ENCODE data around the gene HOXB7. TPM values are rescaled to one million over a fixed set of nuclear protein-coding genes. Genes with fewer than 3 reads are reported as not detected.

HOXB7 gene
- total RNA-seq, 2 donors from 2014 or later = 1.3 to 1.6 TPM

DNA sequence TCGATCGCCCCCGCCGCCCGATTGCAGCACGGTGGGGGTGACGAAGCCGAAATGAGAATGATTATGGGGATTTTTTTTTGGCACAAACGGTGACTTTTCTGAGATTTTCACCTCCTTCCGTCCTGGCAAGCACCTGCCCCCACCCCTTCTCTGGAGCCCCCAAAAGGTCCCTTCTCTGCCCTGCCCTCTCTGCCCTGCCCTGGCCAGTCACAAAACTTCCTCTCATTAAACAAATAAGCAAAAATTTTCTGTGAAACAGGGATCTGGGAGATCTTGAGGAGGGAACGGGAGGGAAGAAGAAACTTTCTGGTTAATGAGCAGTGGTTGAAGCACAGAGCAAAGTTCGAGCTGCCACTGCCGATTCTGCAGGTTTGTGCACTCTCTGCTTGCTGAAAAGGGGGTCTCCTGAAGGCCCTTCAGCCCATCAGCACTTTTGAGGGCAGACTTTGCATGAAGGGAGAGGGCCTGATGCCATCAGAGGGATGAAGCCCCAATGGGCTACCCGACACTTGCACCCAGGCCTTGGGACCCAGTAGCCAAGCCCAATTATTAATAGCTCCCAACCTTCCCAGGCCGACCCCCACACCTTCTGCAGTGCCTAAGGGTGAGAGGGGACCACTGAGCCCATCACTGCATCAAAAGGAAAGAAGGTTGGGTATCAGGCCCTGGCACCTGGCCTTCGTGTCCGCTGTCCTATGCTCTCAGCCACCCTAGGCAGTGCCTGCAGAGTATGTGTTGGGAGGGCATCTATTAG is 5.3 kb upstream of the HOXB7 start:
- H3K9me3 Mint-ChIP-seq = no peaks in the 10 kb centered on the region
- no peak overlapping the region for H3K27ac Mint-ChIP-seq
- H3K4me1 Mint-ChIP-seq (ENCODE audit: low read depth) = peaks cover 47% of the 10 kb centered on the region
- DNase-seq = no peak
- H3K36me3 Mint-ChIP-seq (ENCODE audit: insufficient read depth in 2 of 2) = no peaks in the 10 kb centered on the region
- peaks cover 99% of the 10 kb centered on the region for H3K27me3 Mint-ChIP-seq (ENCODE audit: low read depth)
- no peak overlapping the region for H3K4me3 Mint-ChIP-seq
- ATAC-seq (replicated peaks in 1 of 2) = no peak

DNA sequence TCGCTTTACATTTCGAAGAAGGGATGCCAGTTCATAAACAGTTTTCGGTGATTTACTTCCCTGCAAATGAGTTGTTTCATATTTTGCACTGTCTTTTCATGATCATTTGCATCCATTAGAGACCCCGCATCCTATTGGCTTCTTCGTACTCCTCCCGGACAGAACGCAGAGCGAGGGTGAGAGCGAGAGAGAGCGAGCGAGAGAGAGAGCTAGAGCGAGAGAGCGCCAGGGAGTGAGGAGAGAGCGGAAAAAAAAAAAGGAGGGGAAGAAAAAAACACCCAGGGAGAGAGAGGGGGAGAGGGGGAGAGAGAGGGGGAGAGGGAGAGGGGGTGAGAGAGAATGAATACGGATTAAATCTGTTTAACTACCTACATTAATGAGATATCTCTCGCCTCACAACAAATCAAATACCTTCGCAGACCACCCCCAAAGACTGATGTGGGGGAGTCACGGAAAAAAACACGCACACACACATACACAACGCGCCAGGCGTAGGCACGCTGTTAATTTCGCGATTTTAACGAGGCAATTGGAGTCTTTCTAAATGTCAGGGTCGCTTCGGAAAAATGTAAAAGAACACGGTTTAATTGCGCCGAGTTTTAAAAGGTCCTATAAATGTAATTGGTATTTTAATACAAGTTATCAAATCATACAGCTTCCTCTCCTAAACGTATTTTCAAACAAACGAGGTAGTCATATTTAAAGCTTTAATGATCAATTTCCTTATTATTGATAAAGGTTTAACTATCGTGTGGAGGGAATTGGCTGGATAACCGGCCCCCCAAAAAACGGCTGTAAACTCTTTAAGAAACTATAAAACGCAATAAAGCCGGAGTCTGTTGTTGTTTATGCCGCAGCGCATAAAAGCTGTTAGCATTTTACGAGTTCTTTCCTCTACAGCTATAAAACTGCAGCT is 4.5 kb upstream of the HOXB7 start, which contains the start of gene HOXB8:
HOXB8 (minus strand) TSS at position 246 of the 916 bp plus-strand sequence. CDS start 588 bp downstream, outside the sequence.
- H3K4me3 Mint-ChIP-seq = peak within 1 kb of the TSS; percentile 85 to 92
- H3K4me1 Mint-ChIP-seq (ENCODE audit: low read depth) = peaks cover 52% of the 10 kb centered on the region
- peaks cover 0 to 2% of the 10 kb centered on the region in 2 donors for H3K36me3 Mint-ChIP-seq (ENCODE audit: insufficient read depth in 2 of 2)
- H3K27ac Mint-ChIP-seq = no peak within 1 kb of the TSS
- H3K9me3 Mint-ChIP-seq = no peaks in the 10 kb centered on the region
- H3K27me3 Mint-ChIP-seq (ENCODE audit: low read depth) = peaks cover 96% of the 10 kb centered on the region
- DNase-seq (no peak), ATAC-seq (replicated peaks in 1 of 2) (no peak)

DNA sequence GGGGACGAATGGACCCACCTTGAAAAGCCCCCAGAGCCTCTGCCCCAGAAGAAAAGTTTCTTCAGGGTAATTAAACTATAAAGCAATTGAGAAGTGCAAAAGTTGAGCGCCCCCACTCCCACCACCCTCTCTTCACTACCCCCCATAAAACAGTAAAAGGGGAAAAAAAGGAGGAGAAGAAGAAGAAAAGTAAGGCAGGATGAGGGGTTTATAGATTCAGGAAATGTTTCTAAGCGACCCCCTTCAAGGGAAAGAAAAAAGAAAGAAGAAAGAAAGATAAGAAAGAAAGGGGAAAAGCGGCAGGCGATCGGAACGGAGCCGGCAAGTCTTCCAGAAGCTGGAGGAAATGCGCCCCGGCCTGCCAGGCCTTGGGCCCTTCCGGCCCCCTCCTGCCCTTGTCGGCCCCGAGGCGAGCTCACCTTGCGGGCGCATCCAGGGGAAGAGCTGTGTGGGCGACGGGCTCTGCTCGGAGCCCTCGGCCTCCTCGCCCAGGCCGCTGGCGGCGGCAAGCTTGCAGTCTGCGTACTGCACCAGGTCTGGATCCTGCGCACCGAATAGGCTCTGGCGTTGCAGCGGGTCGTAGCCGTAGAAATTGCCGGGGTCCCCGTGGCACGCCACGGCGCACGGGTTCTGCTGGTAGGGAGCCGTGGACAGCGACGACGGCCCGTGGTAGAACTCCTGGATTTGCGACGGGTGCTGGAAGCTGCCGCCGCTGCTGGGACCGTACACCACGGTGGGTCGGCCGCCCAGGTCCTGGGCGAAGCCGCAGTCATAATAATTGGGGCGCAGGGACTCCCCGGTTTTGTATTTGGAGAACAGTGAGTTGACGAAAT is 3.3 kb upstream of the HOXB7 start:
- Mint-ChIP-seq H3K4me3 (peak overlapping the region; percentile 85 to 92), H3K27me3 (ENCODE audit: low read depth) (peaks cover 92% of the 10 kb centered on the region), H3K27ac (peak overlapping the region; percentile 92), H3K4me1 (ENCODE audit: low read depth) (peaks cover 52% of the 10 kb centered on the region), H3K36me3 (ENCODE audit: insufficient read depth in 2 of 2) (peaks cover 0 to 2% of the 10 kb centered on the region in 2 donors), H3K9me3 (no peaks in the 10 kb centered on the region)
- DNase-seq (peak; percentile 50 to 61), ATAC-seq (replicated peaks in 1 of 2) (peak; percentile 31 to 46)

DNA sequence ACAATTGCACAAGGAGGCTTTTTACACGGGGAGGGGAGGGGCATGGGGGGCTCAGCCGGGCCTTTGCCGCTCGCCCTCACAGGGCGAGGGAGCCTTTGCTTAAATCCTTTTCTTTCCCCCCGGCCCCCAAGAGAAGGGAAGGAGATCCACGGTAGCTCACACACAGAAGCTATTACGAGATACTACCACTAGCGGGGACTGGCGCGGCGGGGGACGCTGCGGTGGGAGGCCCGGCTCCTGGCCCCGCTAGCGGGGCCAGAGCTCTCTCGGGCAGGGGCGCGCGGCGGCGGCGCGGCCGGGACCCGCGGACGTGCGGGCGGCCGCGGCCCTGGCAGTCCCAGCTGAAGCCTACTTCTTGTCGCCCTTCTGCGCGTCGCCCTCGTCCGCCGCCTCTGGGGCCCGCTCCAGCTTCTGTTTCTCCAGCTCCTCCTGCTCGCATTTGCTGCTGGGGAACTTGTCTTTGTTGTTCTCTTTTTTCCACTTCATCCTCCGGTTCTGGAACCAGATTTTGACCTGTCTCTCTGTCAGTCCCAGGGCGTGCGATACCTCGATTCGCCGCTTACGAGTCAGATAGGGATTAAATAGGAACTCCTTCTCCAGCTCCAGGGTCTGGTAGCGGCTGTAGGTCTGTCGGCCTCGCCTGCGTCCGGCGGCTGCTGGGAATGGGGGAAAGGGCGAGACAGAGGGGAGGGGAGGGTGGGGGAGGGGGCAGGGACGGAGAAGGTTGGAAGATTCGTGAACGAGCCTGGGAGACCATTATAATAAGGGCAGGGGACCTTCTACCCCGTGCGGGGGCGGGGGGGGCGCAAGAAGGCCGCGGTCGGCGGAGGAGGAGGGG is 2.3 kb upstream of the HOXB7 start:
- Mint-ChIP-seq H3K27ac (no peak overlapping the region), H3K36me3 (ENCODE audit: insufficient read depth in 2 of 2) (peaks cover 0 to 2% of the 10 kb centered on the region in 2 donors), H3K4me3 (peak overlapping the region; percentile 85 to 98), H3K27me3 (ENCODE audit: low read depth) (peaks cover 90% of the 10 kb centered on the region), H3K4me1 (ENCODE audit: low read depth) (peaks cover 52% of the 10 kb centered on the region), H3K9me3 (no peaks in the 10 kb centered on the region)
- ATAC-seq (replicated peaks in 1 of 2) = peak; percentile 66 to 68
- DNase-seq = peak; percentile 63 to 66

DNA sequence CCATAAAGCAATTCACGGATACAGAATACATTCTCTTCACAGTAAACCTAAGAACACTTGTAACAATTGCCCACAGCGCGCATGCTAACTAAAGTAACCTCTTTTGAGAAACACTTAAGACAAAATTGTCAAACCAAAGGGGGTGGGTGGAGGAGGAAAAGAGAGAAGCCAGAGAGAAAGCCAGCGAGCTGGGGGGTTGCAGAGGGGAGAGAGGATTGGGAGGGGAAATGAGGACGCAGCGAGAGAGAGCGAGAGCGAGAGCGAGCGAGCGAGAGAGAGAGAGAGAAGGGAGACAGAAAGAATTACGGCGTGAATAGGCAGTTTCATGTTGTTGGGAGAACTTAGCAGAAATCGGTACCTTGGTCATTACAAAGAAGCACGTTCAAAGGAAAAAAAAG is 1.6 kb upstream of the HOXB7 start:
- peaks cover 48% of the 10 kb centered on the region for H3K4me1 Mint-ChIP-seq (ENCODE audit: low read depth)
- H3K36me3 Mint-ChIP-seq (ENCODE audit: insufficient read depth in 2 of 2) = peaks cover 0 to 2% of the 10 kb centered on the region in 2 donors
- H3K27me3 Mint-ChIP-seq (ENCODE audit: low read depth) = peaks cover 90% of the 10 kb centered on the region
- H3K27ac Mint-ChIP-seq = no peak overlapping the region
- H3K9me3 Mint-ChIP-seq = no peaks in the 10 kb centered on the region
- DNase-seq (peak in 1 of 2 donors; percentile 22), ATAC-seq (replicated peaks in 1 of 2) (peak; percentile 7 to 8)
- peak overlapping the region; percentile 85 to 98 for H3K4me3 Mint-ChIP-seq

DNA sequence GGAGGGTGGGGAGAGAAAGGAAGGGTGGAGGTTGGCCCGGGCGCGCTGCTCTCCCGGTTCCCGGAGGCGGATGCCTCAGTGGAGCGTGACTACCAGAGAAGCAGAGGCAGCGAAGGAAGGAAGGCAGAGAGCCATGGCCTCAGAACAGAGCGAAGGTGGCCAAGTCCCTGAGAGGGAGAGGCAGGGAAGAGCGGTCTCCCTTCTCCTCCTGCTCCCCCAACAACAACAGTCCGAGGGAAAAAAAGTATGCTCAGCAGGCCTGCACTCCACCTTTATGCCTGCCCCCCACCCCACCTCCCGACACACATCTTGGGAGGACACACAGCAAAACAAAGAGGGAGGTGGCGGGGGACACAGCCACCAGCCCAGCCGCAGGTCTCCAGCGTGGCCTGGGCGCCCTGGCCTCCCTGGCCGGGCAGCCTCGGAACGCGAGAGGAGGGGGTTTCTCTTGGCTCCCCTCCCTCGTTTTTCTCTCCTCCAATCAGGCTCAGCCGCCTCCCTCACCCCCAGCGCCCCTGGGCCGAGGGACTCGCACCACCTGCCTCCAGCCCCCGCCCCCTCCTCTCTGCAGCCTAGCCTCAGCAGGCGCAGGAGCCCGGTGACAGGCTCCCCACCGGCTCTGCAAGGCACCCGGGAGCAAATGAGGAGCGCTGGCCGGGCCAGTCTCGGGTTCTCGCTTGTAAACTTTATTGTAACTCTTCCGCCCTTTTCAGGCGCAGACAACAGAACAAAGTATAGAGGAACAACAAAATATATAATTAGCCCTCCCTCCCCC is 1.1 kb upstream of the HOXB7 start:
- no peak overlapping the region for H3K27ac Mint-ChIP-seq

DNA sequence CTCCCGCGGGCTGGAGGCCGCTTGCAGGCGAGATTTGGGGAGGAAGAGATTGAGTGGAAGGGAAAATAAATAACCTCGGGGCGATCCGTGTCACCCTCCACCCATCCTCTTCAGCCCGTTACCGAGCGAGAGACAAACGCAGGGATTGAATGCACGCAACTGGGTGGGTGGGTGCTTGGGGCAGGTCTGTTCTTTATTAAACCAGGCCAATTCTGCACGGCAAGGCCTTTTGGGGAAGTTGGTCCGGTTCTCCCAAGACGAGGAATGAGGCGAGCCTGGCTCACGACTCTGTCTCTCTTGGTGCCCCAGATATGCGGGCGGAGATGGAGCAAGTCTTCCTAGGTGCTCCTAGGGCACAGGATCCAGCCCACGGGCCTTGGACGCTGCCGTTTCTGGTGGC is 396 bp upstream of the HOXB7 start:
- peaks cover 44% of the 10 kb centered on the region for H3K4me1 Mint-ChIP-seq (ENCODE audit: low read depth)
- peaks cover 91% of the 10 kb centered on the region for H3K27me3 Mint-ChIP-seq (ENCODE audit: low read depth)
- H3K4me3 Mint-ChIP-seq = peak overlapping the region; percentile 98 to 99
- DNase-seq = no peak
- H3K36me3 Mint-ChIP-seq (ENCODE audit: insufficient read depth in 2 of 2) = peaks cover 0 to 2% of the 10 kb centered on the region in 2 donors
- ATAC-seq (replicated peaks in 1 of 2) = peak; percentile 10 to 12
- H3K9me3 Mint-ChIP-seq = no peaks in the 10 kb centered on the region
- H3K27ac Mint-ChIP-seq = peak overlapping the region; percentile 76

More for the DNA sequence above, 1.1 kb upstream of the HOXB7 start:
- H3K4me3 Mint-ChIP-seq = peak overlapping the region; percentile 98 to 99
- DNase-seq (peak in 1 of 2 donors; percentile 35), ATAC-seq (replicated peaks in 1 of 2) (peak; percentile 29 to 45)
- no peaks in the 10 kb centered on the region for H3K9me3 Mint-ChIP-seq
- peaks cover 90% of the 10 kb centered on the region for H3K27me3 Mint-ChIP-seq (ENCODE audit: low read depth)
- H3K4me1 Mint-ChIP-seq (ENCODE audit: low read depth) = peaks cover 44% of the 10 kb centered on the region
- H3K36me3 Mint-ChIP-seq (ENCODE audit: insufficient read depth in 2 of 2) = peaks cover 0 to 2% of the 10 kb centered on the region in 2 donors

DNA sequence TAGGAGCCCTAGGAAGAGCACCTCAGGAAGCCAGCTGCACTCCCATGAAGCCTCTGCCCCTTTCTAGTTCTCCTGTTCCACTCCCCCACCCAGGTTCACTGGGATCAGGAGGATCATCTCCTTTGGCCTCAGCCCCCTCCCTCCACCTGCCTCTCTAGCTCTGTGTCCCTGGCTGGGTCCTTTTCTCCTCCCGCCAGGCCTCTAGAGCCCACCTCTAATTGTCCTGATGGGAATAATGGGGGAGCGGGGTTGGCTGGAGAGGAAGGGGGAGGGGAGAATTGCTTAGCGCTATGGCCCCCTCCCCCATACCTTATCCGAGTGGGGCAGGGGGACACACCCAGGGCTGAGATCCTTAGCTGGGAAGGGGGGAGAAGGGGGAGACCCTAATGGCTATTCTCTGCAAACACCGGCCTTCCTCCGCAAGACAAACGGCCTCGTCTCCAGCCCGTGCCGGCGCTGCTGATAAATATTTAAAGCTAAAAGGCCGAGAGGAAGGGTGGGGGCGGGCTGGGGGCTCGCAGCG is 997 bp downstream of the HOXB7 start:
- Mint-ChIP-seq H3K9me3 (no peaks in the 10 kb centered on the region), H3K36me3 (ENCODE audit: insufficient read depth in 2 of 2) (peaks cover 0 to 2% of the 10 kb centered on the region in 2 donors), H3K27ac (no peak overlapping the region), H3K27me3 (ENCODE audit: low read depth) (peaks cover 91% of the 10 kb centered on the region), H3K4me3 (peak overlapping the region; percentile 98 to 99), H3K4me1 (ENCODE audit: low read depth) (peaks cover 40% of the 10 kb centered on the region)
- no peak for ATAC-seq (replicated peaks in 1 of 2)
- no peak for DNase-seq

DNA sequence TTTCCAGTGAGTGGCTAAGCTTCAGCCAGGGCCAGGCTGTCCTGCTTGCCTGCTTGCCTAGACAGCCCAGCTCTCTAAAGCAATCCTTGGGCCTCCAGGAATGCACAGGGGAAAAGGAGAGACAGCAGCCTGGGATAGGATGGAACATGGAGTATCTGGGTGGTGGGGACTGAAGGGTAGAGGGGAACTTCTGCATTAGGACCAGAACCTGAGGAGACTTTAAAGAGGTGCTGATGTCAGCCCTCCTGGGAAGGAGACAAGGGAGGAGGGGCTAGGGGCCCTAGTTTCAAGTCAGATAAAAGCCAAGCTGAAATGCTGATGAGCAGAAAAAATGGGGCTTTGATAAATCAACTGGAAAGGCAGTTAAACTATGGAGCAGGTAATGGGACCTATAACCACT is 1.8 kb downstream of the HOXB7 start:
- Mint-ChIP-seq H3K4me1 (ENCODE audit: low read depth) (peaks cover 36% of the 10 kb centered on the region), H3K9me3 (no peaks in the 10 kb centered on the region), H3K4me3 (peak overlapping the region in 1 of 2 donors; percentile 53), H3K36me3 (ENCODE audit: insufficient read depth in 2 of 2) (peaks cover 0 to 2% of the 10 kb centered on the region in 2 donors), H3K27ac (no peak overlapping the region), H3K27me3 (ENCODE audit: low read depth) (peaks cover 91% of the 10 kb centered on the region)
- no peak for ATAC-seq (replicated peaks in 1 of 2)
- no peak for DNase-seq

DNA sequence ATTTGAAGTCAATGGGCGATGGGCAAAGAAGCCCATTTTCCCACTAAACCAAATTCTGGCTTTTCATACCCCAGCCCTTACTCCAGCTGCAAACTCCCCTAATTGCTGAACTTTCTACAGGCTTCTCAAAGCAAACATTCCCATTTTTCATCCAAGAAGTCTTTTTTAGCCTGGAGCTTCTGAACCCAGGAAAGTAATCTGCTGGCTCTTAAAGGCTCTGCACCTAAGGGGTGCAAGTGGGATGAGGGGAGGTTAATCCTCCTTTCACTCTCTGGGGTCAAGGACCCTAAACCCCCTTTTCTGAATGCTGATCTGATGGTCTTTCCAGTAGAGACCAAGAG is 2.4 kb downstream of the HOXB7 start:
- Mint-ChIP-seq H3K9me3 (no peaks in the 10 kb centered on the region), H3K4me1 (ENCODE audit: low read depth) (peaks cover 30% of the 10 kb centered on the region), H3K27me3 (ENCODE audit: low read depth) (peaks cover 90% of the 10 kb centered on the region), H3K36me3 (ENCODE audit: insufficient read depth in 2 of 2) (peaks cover 0 to 2% of the 10 kb centered on the region in 2 donors), H3K4me3 (no peak overlapping the region), H3K27ac (no peak overlapping the region)
- DNase-seq (no peak), ATAC-seq (replicated peaks in 1 of 2) (no peak)

DNA sequence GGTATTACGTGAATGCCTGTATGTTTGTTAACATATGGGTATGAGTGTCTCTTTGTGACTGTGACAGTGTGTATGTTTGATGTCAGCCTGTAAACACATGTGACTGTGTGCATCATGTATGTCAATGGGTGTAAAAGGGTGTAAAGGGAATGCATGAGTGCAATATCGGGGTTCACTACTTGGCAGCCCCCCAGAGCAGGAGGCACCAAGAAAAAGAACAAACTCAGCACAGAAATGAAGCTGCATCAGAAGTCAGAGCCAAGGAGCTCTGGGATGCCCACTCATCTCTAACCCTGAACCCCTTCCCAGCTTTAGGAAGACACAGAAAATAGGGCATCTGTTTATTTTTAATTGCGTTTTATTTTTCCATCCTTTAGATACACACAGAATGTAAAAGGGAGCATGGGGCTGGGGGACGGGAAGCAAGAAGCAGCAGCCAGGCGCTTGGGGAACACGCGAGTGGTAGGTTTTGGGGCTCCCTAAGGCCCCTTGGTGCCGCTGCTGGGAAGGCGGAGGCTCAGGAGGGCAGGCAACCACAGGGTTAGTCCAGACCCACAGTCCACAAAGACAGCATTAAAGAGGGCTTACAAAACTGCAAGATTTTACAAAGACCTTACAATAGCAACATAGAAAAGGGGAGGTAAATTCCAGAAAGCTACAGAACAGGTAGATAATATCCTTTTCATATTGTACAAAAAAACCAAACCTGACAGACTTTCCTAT is 3.8 kb downstream of the HOXB7 start:
- Mint-ChIP-seq H3K36me3 (ENCODE audit: insufficient read depth in 2 of 2) (peaks cover 0 to 2% of the 10 kb centered on the region in 2 donors), H3K9me3 (no peaks in the 10 kb centered on the region), H3K27ac (no peak overlapping the region), H3K4me1 (ENCODE audit: low read depth) (peaks cover 26% of the 10 kb centered on the region), H3K4me3 (no peak overlapping the region), H3K27me3 (ENCODE audit: low read depth) (peaks cover 90% of the 10 kb centered on the region)
- no peak for ATAC-seq (replicated peaks in 1 of 2)
- no peak for DNase-seq
